Spleen (tissue), 11 donors: ENCODE results near the gene BET1L. TPM values are rescaled to one million over a fixed set of nuclear protein-coding genes. Genes with fewer than 3 reads are reported as not detected.

Experiments used
- DNase-seq: peaks from one replicate; pipeline ENCODE4 v3.0.0-alpha.2; 2020
- H3K27ac ChIP-seq, 8 donors: fragments of 200-600 bp; sonication (generic) in 7 of 8; 1 replicate in 4 of 8; 2 replicates in 4 of 8; pipeline versions ENCODE4 v1.5.0 to v1.8.0; 2016 to 2021; ENCODE audit warnings: inconsistent platforms in 4 of 8, mild to moderate bottlenecking in 4 of 8, moderate library complexity in 1 of 8
- H3K27me3 ChIP-seq, 7 donors: fragments of 200-600 bp; sonication (generic) in 6 of 7; replicated peaks in 1 of 7; 1 replicate in 4 of 7; 2 replicates in 3 of 7; pipeline versions ENCODE4 v1.5.0 to v1.8.0; 2016 to 2021; ENCODE audit warnings: inconsistent platforms in 3 of 7, mild to moderate bottlenecking in 1 of 7
- H3K36me3 ChIP-seq, 6 donors: fragments of 200-600 bp; sonication (generic) in 5 of 6; 1 replicate in 4 of 6; 2 replicates in 2 of 6; pipeline versions ENCODE4 v1.5.0 to v1.8.0; 2016 to 2021; ENCODE audit warnings: inconsistent platforms in 2 of 6
- H3K4me1 ChIP-seq, 6 donors: fragments of 200-600 bp; sonication (generic) in 5 of 6; 1 replicate in 3 of 6; 2 replicates in 3 of 6; pipeline versions ENCODE4 v1.5.0 to v1.8.0; 2016 to 2021; ENCODE audit warnings: inconsistent platforms in 3 of 6
- H3K4me3 ChIP-seq, 8 donors: fragments of 200-600 bp; sonication (generic) in 7 of 8; 1 replicate in 4 of 8; 2 replicates in 4 of 8; pipeline versions ENCODE4 v1.5.0 to v1.8.0; 2016 to 2021; ENCODE audit warnings: inconsistent platforms in 4 of 8, mild to moderate bottlenecking in 4 of 8, moderate library complexity in 2 of 8
- H3K9me3 ChIP-seq, 8 donors: fragments of 200-600 bp; sonication (generic) in 7 of 8; 1 replicate in 4 of 8; 2 replicates in 4 of 8; pipeline versions ENCODE4 v1.5.0 to v1.8.0; 2016 to 2021; ENCODE audit warnings: inconsistent platforms in 4 of 8
- POLR2A ChIP-seq, 3 donors: fragments of 450-650 bp; IDR thresholded peaks; one replicate each; pipeline ENCODE4 v1.5.1; 2017; ENCODE audit warnings: antibody characterized with exemption in 3 of 3, mild to moderate bottlenecking in 1 of 3
- POLR2AphosphoS5 ChIP-seq, 3 donors: sonication (generic); formaldehyde crosslinking; IDR thresholded peaks; one replicate each; pipeline ENCODE4 v1.5.1; 2017; ENCODE audit warnings: antibody characterized with exemption in 3 of 3
- WGBS, 5 donors: extraction: QIAGEN DNeasy Blood & Tissue Kit in 3 of 5; methylation state at CpG; one replicate each; pipeline versions ENCODE4 v1.1.5 to v1.1.7; 2013 to 2018; 5-methylcytosine and 5-hydroxymethylcytosine counted together
- intact Hi-C: fragments of 100-400 bp; cut with DNase I; formaldehyde crosslinking; loops from one replicate; pipeline ENCODE4 v1.15.0; 2023; ENCODE audit warnings: low total_unique reads
- polyA plus RNA-seq, 3 donors: library from polyadenylated mRNA; stranded (reverse); fragments of 200-250 nt; gene quantifications; one replicate each; pipeline ENCODE4 v1.2.1, GENCODE V29; 2013
- total RNA-seq, 7 donors: library from RNA; depleted of rRNA in 3 of 7; stranded (reverse); fragments of >200 nt in 3 of 7; fragmentation: NEBNext Ultra II Directional in 4 of 7; extraction: Animal tissue kit (Norgen Biotek cat#: 25700) in 4 of 7; gene quantifications; one replicate each; pipeline versions ENCODE4 v1.1.0 to v1.2.1, GENCODE V29; 2016 to 2021
- TF ChIP-seq, protein P1 (sequence below), 11 experiments: fragments of 200-600 bp in 7 of 11; fragments of 450-650 bp in 4 of 11; sonication (generic) in 4 of 11; IDR thresholded peaks in 8 of 11; conservative IDR thresholded peaks in 3 of 11; 1 replicate in 7 of 11; 2 replicates in 4 of 11; pipeline versions ENCODE4 v1.4.0 to v1.8.0; 2016 to 2021; ENCODE audit warnings: antibody characterized with exemption in 11 of 11, inconsistent platforms in 4 of 11, mild to moderate bottlenecking in 1 of 11
- donor health status: healthy with polysubstance abuse.
- donor health status: DM: no; HTN: no; CAD: no; lungs with moderate emphysema.
- donor health status: DM: no; HTN: no; CAD: no.
- donor health status: Bipolar disorder and iron deficiency.
- donor health status: healthy.
- donor health status: DM: no; HTN: no; CAD: no.
- donor health status: DM: yes; HTN: yes; CAD: no.

The BET1L gene
- total and polyA plus RNA-seq, 10 donors, result 16.2 to 63.5 (median 44.4) TPM

DNA sequence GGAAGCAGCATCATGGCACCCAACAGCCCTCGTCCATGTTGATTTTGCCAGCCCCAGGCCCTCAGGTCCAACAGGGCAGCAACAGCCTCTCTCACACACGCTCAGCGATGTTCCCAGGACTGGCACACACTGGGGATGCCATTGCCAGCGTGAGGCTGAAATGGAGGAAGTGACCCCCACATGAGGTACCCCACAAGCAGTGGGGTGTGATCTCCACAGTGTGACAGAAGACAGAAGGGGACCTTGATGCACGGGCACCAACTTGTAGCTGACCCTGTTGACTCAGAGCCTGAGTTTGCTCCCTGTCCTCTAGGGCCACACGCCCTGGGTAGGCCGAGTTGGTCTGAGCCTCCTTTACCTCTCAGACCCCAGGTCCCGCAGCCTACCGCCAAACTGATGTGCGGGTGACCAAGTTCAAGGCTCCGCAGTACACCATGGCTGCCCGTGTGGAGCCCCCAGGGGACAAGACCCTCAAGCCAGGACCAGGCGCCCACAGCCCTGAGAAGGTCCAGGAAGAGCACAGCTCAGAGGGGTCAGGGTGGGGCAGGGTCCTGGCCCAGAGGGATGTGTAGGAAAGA is 8.1 kb downstream of the BET1L start:
- DNase-seq, result peak; percentile 71
- H3K27me3 ChIP-seq, result no peaks in the 10 kb centered on the region
- H3K9me3 ChIP-seq, result no peaks in the 10 kb centered on the region
- no peak overlapping the region for H3K4me3 ChIP-seq
- H3K4me1 ChIP-seq, result peaks cover 0 to 34% (median 28%) of the 10 kb centered on the region in 6 donors
- peak in 2 of 3 donors; percentile 3 to 15 for TF ChIP-seq POLR2AphosphoS5 (IDR thresholded peaks at IDR 0.05)
- TF ChIP-seq, protein P1, sequence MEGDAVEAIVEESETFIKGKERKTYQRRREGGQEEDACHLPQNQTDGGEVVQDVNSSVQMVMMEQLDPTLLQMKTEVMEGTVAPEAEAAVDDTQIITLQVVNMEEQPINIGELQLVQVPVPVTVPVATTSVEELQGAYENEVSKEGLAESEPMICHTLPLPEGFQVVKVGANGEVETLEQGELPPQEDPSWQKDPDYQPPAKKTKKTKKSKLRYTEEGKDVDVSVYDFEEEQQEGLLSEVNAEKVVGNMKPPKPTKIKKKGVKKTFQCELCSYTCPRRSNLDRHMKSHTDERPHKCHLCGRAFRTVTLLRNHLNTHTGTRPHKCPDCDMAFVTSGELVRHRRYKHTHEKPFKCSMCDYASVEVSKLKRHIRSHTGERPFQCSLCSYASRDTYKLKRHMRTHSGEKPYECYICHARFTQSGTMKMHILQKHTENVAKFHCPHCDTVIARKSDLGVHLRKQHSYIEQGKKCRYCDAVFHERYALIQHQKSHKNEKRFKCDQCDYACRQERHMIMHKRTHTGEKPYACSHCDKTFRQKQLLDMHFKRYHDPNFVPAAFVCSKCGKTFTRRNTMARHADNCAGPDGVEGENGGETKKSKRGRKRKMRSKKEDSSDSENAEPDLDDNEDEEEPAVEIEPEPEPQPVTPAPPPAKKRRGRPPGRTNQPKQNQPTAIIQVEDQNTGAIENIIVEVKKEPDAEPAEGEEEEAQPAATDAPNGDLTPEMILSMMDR (IDR thresholded peaks at IDR 0.05 in 8 of 11, conservative IDR thresholded peaks at IDR 0.05 in 3 of 11), result no peak
- intact Hi-C loops, result no loop called here
- H3K27ac ChIP-seq, result no peak overlapping the region
- H3K36me3 ChIP-seq, result peaks cover 0 to 42% (median 22%) of the 10 kb centered on the region in 6 donors
- 85 to 90% (median 86%) methylated on average over 10 to 13 of the region's 13 CpGs for WGBS, 5 donors

DNA sequence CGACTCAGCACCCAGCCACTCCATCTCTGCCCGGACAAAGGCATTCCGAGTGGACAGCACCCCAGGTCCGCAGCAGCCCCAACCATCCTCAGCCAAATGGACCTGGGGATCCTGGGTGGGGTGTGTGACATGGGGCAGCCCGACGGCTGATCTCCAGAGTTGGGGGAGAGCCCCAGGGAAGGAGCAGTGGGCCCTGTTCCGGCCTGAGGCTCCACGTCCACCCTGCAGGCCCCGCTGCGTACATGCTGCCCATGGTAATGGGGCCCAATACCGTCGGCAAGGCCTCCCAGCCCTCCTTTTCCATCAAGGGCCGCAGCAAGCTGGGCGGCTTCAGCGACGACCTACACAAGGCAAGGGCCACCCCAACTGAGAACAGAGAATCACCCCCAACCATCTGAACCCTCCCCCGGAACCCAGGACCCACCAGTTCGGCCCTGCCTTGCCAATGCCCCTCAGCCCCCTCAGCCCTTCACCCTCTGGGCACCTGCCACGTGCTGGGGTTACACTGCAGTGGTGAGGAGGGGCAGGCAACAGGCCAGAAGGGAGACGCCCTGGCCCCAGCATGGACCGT is 8.9 kb downstream of the BET1L start:
- intact Hi-C loops, result no loop called here
- no peaks in the 10 kb centered on the region for H3K9me3 ChIP-seq
- no peaks in the 10 kb centered on the region for H3K27me3 ChIP-seq
- H3K4me1 ChIP-seq, result peaks cover 0 to 27% (median 21%) of the 10 kb centered on the region in 6 donors
- H3K36me3 ChIP-seq, result peaks cover 0 to 34% (median 15%) of the 10 kb centered on the region in 6 donors
- DNase-seq, result peak; percentile 72
- H3K27ac ChIP-seq, result no peak overlapping the region
- 88 to 95% (median 91%) methylated on average over 12 to 21 of the region's 21 CpGs for WGBS, 5 donors
- no peak for TF ChIP-seq POLR2A (IDR thresholded peaks at IDR 0.05)
- TF ChIP-seq, protein P1 (IDR thresholded peaks at IDR 0.05 in 8 of 11, conservative IDR thresholded peaks at IDR 0.05 in 3 of 11), result no peak
- peak in 2 of 3 donors; percentile 4 to 33 for TF ChIP-seq POLR2AphosphoS5 (IDR thresholded peaks at IDR 0.05)
- H3K4me3 ChIP-seq, result no peak overlapping the region

DNA sequence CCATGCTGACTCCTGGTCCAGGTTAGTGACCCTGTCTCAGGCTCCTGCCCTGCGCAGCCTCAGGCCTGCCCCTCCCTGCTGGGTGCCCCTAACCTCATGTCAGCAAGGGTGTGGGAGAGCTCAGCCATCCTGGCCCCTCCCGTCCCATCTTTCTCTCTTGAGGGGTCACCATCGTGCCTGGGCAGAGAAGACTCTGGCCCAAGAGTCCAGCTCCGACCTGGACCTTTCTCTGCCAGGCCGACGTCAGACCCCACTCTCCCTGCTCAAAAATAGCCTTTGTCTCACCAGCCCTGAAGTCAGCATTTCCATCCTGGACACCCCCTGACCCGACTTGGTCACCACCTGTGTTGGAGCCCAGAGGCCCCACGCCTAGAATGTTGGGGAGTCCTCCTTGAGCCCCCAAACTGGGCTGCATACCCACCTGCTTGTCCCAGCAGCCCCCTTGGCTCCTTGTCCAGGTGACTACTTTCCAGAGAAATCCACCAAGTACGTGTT is 9.4 kb downstream of the BET1L start:
- peak; percentile 58 for DNase-seq
- Histone ChIP-seq H3K27ac (no peak overlapping the region), H3K36me3 (peaks cover 0 to 29% (median 10%) of the 10 kb centered on the region in 6 donors), H3K4me1 (peaks cover 0 to 21% (median 16%) of the 10 kb centered on the region in 6 donors), H3K27me3 (no peaks in the 10 kb centered on the region), H3K4me3 (no peak overlapping the region), H3K9me3 (no peaks in the 10 kb centered on the region)
- 84 to 94% (median 88%) methylated on average over 8 to 9 of the region's 9 CpGs for WGBS, 5 donors
- intact Hi-C loops, result no loop called here
- TF ChIP-seq POLR2AphosphoS5 (IDR thresholded peaks at IDR 0.05), result no peak
- TF ChIP-seq, protein P1 (IDR thresholded peaks at IDR 0.05 in 8 of 11, conservative IDR thresholded peaks at IDR 0.05 in 3 of 11), result no peak
- no peak for TF ChIP-seq POLR2A (IDR thresholded peaks at IDR 0.05)
